ENCODE data around the gene TULP3.

Gene TULP3, protein sequence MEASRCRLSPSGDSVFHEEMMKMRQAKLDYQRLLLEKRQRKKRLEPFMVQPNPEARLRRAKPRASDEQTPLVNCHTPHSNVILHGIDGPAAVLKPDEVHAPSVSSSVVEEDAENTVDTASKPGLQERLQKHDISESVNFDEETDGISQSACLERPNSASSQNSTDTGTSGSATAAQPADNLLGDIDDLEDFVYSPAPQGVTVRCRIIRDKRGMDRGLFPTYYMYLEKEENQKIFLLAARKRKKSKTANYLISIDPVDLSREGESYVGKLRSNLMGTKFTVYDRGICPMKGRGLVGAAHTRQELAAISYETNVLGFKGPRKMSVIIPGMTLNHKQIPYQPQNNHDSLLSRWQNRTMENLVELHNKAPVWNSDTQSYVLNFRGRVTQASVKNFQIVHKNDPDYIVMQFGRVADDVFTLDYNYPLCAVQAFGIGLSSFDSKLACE

DNA sequence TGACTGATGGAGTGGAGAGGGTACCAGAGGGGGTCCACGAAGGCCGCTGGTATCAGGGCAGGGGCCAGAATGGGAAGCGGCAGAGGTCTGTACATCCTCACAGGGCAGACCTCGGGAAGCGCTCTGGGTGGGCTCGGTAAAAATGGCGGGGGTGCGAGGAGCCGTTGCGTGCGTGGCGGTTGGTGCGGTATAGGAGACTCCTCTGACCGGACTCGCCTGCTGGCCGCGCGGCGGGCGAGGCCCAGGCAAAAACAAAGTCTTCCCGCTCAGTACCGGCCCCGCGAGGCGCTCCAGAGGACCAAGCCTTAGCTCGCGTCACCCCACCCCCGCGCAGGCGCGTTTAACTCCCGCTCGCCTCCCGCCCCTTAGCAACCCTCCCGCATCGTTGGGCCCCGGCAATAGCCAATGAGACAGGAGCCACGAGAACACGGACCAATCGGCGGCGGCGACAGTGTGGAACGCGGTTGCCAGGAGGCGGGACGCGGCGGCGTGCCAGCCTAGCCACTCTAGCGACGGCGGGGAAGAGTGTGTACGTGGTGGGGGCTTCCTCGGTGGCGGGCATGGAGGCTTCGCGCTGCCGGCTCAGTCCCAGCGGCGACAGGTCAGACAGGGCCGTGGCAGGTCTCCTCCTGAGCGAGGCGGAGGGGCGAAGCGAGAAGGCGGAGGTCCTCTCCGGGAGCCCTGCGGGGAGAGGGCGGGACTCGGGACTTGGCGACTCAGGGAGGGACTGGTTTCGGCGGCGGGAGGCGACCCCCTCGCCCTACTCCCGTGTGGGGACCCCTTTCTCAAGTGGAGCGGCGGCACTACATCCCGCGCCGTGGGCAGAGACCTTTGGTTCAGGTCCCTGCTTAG is at the start of gene TULP3:
TULP3 (plus strand) TSS at position 504 of the 852 bp plus-strand sequence; CDS start at position 561, 57 bp downstream.
- H3K4me3 ChIP-seq (ENCODE audit: low read depth in 1 of 2, low read length in 2 of 2), result peak within 1 kb of the TSS; percentile 80 to 90
- peaks cover 0 to 7% of the 10 kb centered on the region in 2 donors for H3K4me1 ChIP-seq (ENCODE audit: control insufficient read depth in 1 of 2, insufficient read depth in 2 of 2, low read length in 2 of 2)
- H3K27ac ChIP-seq (ENCODE audit: low read length), result peak within 1 kb of the TSS; percentile 92
- no peaks in the 10 kb centered on the region for H3K27me3 ChIP-seq (ENCODE audit: low read depth, low read length)
- no peaks in the 10 kb centered on the region for H3K9me3 ChIP-seq (ENCODE audit: control insufficient read depth in 1 of 2, low read length in 2 of 2)
- H3K36me3 ChIP-seq (ENCODE audit: control insufficient read depth in 1 of 2, insufficient read depth in 2 of 2, low read length in 2 of 2), result peaks cover 0 to 5% of the 10 kb centered on the region in 2 donors

- Histone ChIP-seq H3K36me3 (ENCODE audit: control insufficient read depth in 1 of 2, insufficient read depth in 2 of 2, low read length in 2 of 2) (peaks cover 0 to 8% of the 10 kb centered on the region in 2 donors), H3K4me1 (ENCODE audit: control insufficient read depth in 1 of 2, insufficient read depth in 2 of 2, low read length in 2 of 2) (no peaks in the 10 kb centered on the region), H3K4me3 (ENCODE audit: low read depth in 1 of 2, low read length in 2 of 2) (no peak overlapping the region), H3K27ac (ENCODE audit: low read length) (no peak overlapping the region), H3K9me3 (ENCODE audit: control insufficient read depth in 1 of 2, low read length in 2 of 2) (no peaks in the 10 kb centered on the region), H3K27me3 (ENCODE audit: low read depth, low read length) (no peaks in the 10 kb centered on the region)
These were observed 49.5 kb upstream of the TULP3 start for GRCh38 chr12:2841056-2841650.

DNA sequence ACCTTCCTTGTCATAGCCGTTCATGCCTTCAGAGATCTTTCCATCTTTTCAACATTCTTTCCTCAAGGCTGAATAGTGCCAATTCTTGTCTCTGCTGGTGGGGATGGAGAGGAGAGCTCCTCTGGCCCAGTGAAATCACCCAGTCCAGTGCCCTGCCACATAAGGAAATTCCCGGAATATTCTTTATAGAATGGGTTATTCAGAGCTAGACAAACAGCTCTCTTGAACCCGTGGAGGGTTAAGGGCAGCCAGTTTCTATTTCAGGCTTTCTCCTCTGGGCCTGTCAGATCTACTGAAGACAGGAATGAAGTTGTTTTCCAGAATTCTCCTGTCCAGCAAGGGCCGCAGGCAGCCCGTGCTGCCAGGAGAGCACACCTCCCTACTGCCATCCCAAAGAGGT is 47.7 kb upstream of the TULP3 start:
- Histone ChIP-seq H3K27me3 (ENCODE audit: low read depth, low read length) (no peaks in the 10 kb centered on the region), H3K4me3 (ENCODE audit: low read depth in 1 of 2, low read length in 2 of 2) (no peak overlapping the region), H3K36me3 (ENCODE audit: control insufficient read depth in 1 of 2, insufficient read depth in 2 of 2, low read length in 2 of 2) (peaks cover 0 to 7% of the 10 kb centered on the region in 2 donors), H3K4me1 (ENCODE audit: control insufficient read depth in 1 of 2, insufficient read depth in 2 of 2, low read length in 2 of 2) (no peaks in the 10 kb centered on the region), H3K9me3 (ENCODE audit: control insufficient read depth in 1 of 2, low read length in 2 of 2) (no peaks in the 10 kb centered on the region), H3K27ac (ENCODE audit: low read length) (no peak overlapping the region)

GRCh38 chr12:2844786-2845185 is 45.9 kb upstream of the TULP3 start:
- Histone ChIP-seq H3K27ac (ENCODE audit: low read length) (no peak overlapping the region), H3K36me3 (ENCODE audit: control insufficient read depth in 1 of 2, insufficient read depth in 2 of 2, low read length in 2 of 2) (no peaks in the 10 kb centered on the region), H3K4me3 (ENCODE audit: low read depth in 1 of 2, low read length in 2 of 2) (no peak overlapping the region), H3K9me3 (ENCODE audit: control insufficient read depth in 1 of 2, low read length in 2 of 2) (no peaks in the 10 kb centered on the region), H3K27me3 (ENCODE audit: low read depth, low read length) (no peaks in the 10 kb centered on the region), H3K4me1 (ENCODE audit: control insufficient read depth in 1 of 2, insufficient read depth in 2 of 2, low read length in 2 of 2) (no peaks in the 10 kb centered on the region)

GRCh38 chr12:2845280-2845679 is 45.4 kb upstream of the TULP3 start:
- Histone ChIP-seq H3K27ac (ENCODE audit: low read length) (no peak overlapping the region), H3K4me3 (ENCODE audit: low read depth in 1 of 2, low read length in 2 of 2) (no peak overlapping the region), H3K9me3 (ENCODE audit: control insufficient read depth in 1 of 2, low read length in 2 of 2) (no peaks in the 10 kb centered on the region), H3K27me3 (ENCODE audit: low read depth, low read length) (no peaks in the 10 kb centered on the region), H3K36me3 (ENCODE audit: control insufficient read depth in 1 of 2, insufficient read depth in 2 of 2, low read length in 2 of 2) (no peaks in the 10 kb centered on the region), H3K4me1 (ENCODE audit: control insufficient read depth in 1 of 2, insufficient read depth in 2 of 2, low read length in 2 of 2) (no peaks in the 10 kb centered on the region)

- no peak overlapping the region for H3K4me3 ChIP-seq (ENCODE audit: low read depth in 1 of 2, low read length in 2 of 2)
- H3K36me3 ChIP-seq (ENCODE audit: control insufficient read depth in 1 of 2, insufficient read depth in 2 of 2, low read length in 2 of 2), result no peaks in the 10 kb centered on the region
- no peak overlapping the region for H3K27ac ChIP-seq (ENCODE audit: low read length)
- no peaks in the 10 kb centered on the region for H3K4me1 ChIP-seq (ENCODE audit: control insufficient read depth in 1 of 2, insufficient read depth in 2 of 2, low read length in 2 of 2)
- no peaks in the 10 kb centered on the region for H3K27me3 ChIP-seq (ENCODE audit: low read depth, low read length)
- H3K9me3 ChIP-seq (ENCODE audit: control insufficient read depth in 1 of 2, low read length in 2 of 2), result no peaks in the 10 kb centered on the region
These were observed 38.8 kb upstream of the TULP3 start for GRCh38 chr12:2851931-2852330.

DNA sequence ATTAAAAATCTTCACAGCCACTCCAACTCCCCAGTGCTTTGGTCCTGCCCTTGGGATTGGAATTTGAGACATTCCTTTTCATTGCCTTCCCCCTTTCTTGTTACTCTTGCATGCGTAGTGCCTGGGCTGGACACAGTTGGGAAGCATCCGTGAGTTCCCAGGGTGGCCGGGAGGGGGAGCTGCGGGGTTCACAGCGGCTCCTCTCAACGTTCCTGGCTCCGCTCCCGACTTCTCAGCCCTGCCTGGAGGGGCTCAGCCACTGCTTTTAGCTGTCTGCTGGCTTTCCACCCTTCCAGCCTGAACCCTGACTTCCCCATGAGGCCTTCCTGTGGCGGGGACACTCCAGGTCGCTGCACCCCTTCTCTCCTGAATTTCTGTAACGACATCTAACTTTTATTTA is 37.1 kb upstream of the TULP3 start:
- no peaks in the 10 kb centered on the region for H3K9me3 ChIP-seq (ENCODE audit: control insufficient read depth in 1 of 2, low read length in 2 of 2)
- no peaks in the 10 kb centered on the region for H3K27me3 ChIP-seq (ENCODE audit: low read depth, low read length)
- H3K36me3 ChIP-seq (ENCODE audit: control insufficient read depth in 1 of 2, insufficient read depth in 2 of 2, low read length in 2 of 2), result no peaks in the 10 kb centered on the region
- no peak overlapping the region for H3K27ac ChIP-seq (ENCODE audit: low read length)
- H3K4me1 ChIP-seq (ENCODE audit: control insufficient read depth in 1 of 2, insufficient read depth in 2 of 2, low read length in 2 of 2), result no peaks in the 10 kb centered on the region
- no peak overlapping the region for H3K4me3 ChIP-seq (ENCODE audit: low read depth in 1 of 2, low read length in 2 of 2)

DNA sequence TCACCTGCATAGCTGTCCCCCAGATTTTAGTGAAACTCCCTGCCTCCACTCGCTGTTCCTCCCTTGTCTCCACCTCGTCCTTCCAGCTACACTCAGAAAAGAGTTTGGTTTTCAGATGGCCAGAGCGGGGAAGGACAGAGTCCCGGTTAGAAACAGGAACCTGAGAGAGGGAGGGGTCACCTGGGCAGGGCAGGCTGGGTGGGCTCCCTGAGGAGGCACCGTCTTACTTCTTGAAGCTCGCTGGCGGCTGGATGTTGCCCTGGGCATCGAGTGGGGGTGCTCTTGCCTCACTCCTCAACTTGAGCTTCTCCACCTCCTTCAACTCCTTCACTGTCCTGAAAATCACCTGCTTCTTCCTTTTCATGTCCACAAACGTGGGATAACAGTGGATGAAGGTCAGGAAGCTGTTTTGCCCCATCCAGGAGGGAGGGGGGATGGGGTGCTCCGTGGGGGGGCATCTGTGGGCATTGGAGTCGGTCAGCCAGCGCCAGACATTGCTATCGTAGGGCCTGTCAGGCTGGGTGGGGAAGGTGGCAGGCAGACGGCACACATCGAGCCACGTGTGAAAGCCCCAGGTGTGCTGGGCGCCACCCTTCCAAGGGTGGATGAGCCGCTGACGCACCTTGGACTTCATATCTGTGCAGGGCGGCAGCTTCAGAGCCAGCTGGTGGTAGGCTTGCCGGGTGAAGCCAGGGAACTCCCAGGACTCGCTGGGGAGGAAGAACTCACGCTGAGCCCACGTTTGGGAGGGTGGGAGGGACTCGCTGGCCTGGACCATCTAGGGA is 35.8 kb upstream of the TULP3 start:
- H3K4me3 ChIP-seq (ENCODE audit: low read depth in 1 of 2, low read length in 2 of 2), result no peak overlapping the region
- H3K9me3 ChIP-seq (ENCODE audit: control insufficient read depth in 1 of 2, low read length in 2 of 2), result no peaks in the 10 kb centered on the region
- no peak overlapping the region for H3K27ac ChIP-seq (ENCODE audit: low read length)
- no peaks in the 10 kb centered on the region for H3K4me1 ChIP-seq (ENCODE audit: control insufficient read depth in 1 of 2, insufficient read depth in 2 of 2, low read length in 2 of 2)
- no peaks in the 10 kb centered on the region for H3K36me3 ChIP-seq (ENCODE audit: control insufficient read depth in 1 of 2, insufficient read depth in 2 of 2, low read length in 2 of 2)
- H3K27me3 ChIP-seq (ENCODE audit: low read depth, low read length), result no peaks in the 10 kb centered on the region

GRCh38 chr12:2855546-2855945 is 35.1 kb upstream of the TULP3 start:
- H3K27ac ChIP-seq (ENCODE audit: low read length), result no peak overlapping the region
- H3K4me1 ChIP-seq (ENCODE audit: control insufficient read depth in 1 of 2, insufficient read depth in 2 of 2, low read length in 2 of 2), result no peaks in the 10 kb centered on the region

DNA sequence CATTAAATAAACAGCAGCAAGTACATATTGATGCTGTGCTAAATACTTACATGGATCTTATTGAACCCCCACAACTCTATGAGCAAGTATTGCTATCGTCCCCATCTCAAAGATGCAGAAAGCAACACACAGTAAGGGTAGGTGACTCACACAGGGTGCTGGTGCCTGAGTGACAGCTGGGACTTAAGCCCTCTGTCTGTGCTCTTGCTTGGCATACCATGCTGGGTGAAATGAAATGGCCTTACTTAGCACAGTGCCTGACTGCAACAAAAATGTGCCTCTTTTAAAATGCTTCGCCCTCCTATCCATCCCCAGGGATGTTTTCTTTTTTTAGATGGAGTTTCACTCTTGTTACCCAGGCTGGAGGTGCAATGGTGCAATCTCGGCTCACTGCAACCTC is 34.6 kb upstream of the TULP3 start:
- Histone ChIP-seq H3K27me3 (ENCODE audit: low read depth, low read length) (no peaks in the 10 kb centered on the region), H3K36me3 (ENCODE audit: control insufficient read depth in 1 of 2, insufficient read depth in 2 of 2, low read length in 2 of 2) (no peaks in the 10 kb centered on the region), H3K27ac (ENCODE audit: low read length) (no peak overlapping the region), H3K4me1 (ENCODE audit: control insufficient read depth in 1 of 2, insufficient read depth in 2 of 2, low read length in 2 of 2) (no peaks in the 10 kb centered on the region), H3K4me3 (ENCODE audit: low read depth in 1 of 2, low read length in 2 of 2) (no peak overlapping the region), H3K9me3 (ENCODE audit: control insufficient read depth in 1 of 2, low read length in 2 of 2) (no peaks in the 10 kb centered on the region)

More at GRCh38 chr12:2855546-2855945, 35.1 kb upstream of the TULP3 start:
- Histone ChIP-seq H3K36me3 (ENCODE audit: control insufficient read depth in 1 of 2, insufficient read depth in 2 of 2, low read length in 2 of 2) (no peaks in the 10 kb centered on the region), H3K27me3 (ENCODE audit: low read depth, low read length) (no peaks in the 10 kb centered on the region), H3K9me3 (ENCODE audit: control insufficient read depth in 1 of 2, low read length in 2 of 2) (no peaks in the 10 kb centered on the region), H3K4me3 (ENCODE audit: low read depth in 1 of 2, low read length in 2 of 2) (no peak overlapping the region)
